Lung (tissue), 12 donors: ENCODE results near the gene GPHA2. TPM values are rescaled to one million over a fixed set of nuclear protein-coding genes. Genes with fewer than 3 reads are reported as not detected.

Experiments used
- ATAC-seq: fragments of 200-7000 bp; cut with Tn5 transposase; one replicate; pipeline ENCODE4 v1.9.1; 2020; ENCODE audit warnings: moderate number of reproducible peaks; ENCODE audit not compliant: insufficient read depth, low FRiP score
- DNase-seq, 3 donors: peaks; one replicate each; pipeline ENCODE4 v3.0.0-alpha.2; 2013 to 2017
- H3K27ac ChIP-seq, 2 donors: one replicate each; pipeline ENCODE4 v1.5.1; 2013; ENCODE audit warnings: mild to moderate bottlenecking in 2 of 2, moderate library complexity in 2 of 2, control low read depth in 1 of 2, inconsistent platforms in 1 of 2, low read depth in 1 of 2, low read length in 1 of 2
- H3K27me3 ChIP-seq, 3 donors: one replicate each; pipeline ENCODE4 v1.5.1; 2013; ENCODE audit warnings: low read length in 2 of 3; ENCODE audit not compliant: control insufficient read depth in 3 of 3, insufficient read depth in 3 of 3
- H3K36me3 ChIP-seq, 4 donors: one replicate each; pipeline ENCODE4 v1.5.1; 2013; ENCODE audit warnings: low read length in 4 of 4, mild to moderate bottlenecking in 1 of 4, moderate library complexity in 1 of 4; ENCODE audit not compliant: control insufficient read depth in 4 of 4, insufficient read depth in 4 of 4
- H3K4me1 ChIP-seq, 5 donors: one replicate each; pipeline ENCODE4 v1.5.1; 2013; ENCODE audit warnings: low read length in 5 of 5, mild to moderate bottlenecking in 2 of 5, moderate library complexity in 1 of 5; ENCODE audit not compliant: control insufficient read depth in 5 of 5, insufficient read depth in 5 of 5
- H3K4me3 ChIP-seq: one replicate; pipeline ENCODE4 v1.5.1; 2013; ENCODE audit warnings: mild to moderate bottlenecking, control low read depth, moderate library complexity
- H3K9ac ChIP-seq, 2 donors: one replicate each; pipeline ENCODE4 v1.5.1; 2013; ENCODE audit warnings: low read length in 2 of 2, control low read depth in 1 of 2; ENCODE audit not compliant: insufficient read depth in 1 of 2
- H3K9me3 ChIP-seq, 4 donors: one replicate each; pipeline ENCODE4 v1.5.1; 2013; ENCODE audit warnings: low read length in 3 of 4, mild to moderate bottlenecking in 1 of 4, moderate library complexity in 1 of 4; ENCODE audit not compliant: control insufficient read depth in 4 of 4, insufficient read depth in 3 of 4
- WGBS, 2 donors: extraction: QIAGEN DNeasy Blood & Tissue Kit; methylation state at CpG; one replicate each; pipeline ENCODE4 v1.1.7; 2013; 5-methylcytosine and 5-hydroxymethylcytosine counted together
- polyA plus RNA-seq, 2 donors: library from polyadenylated mRNA; stranded (reverse); fragments of 200-250 nt; gene quantifications; one replicate each; pipeline ENCODE4 v1.2.1, GENCODE V29; 2013
- total RNA-seq, 2 donors: library from RNA; depleted of rRNA in 1 of 2; stranded (reverse); fragments of >200 nt in 1 of 2; gene quantifications; one replicate each; pipeline ENCODE4 v1.2.1, GENCODE V29; 2014 to 2021
- TF ChIP-seq, protein P1 (sequence below): IDR thresholded peaks from 2 replicates; pipeline ENCODE4 v1.5.1; 2012; ENCODE audit warnings: mild to moderate bottlenecking; ENCODE audit errors: control extremely low read depth, extremely low read depth
- donor health status: control.
- donor health status: control.
- donor health status: Bipolar disorder and iron deficiency.
- donor health status: healthy.
- donor health status: DM: yes; HTN: yes; CAD: no.

The GPHA2 gene
- total and polyA plus RNA-seq, 4 donors: 0.19 TPM; not detected in 3

GRCh38 chr11:64914123-64914522, 21.6 kb downstream of the GPHA2 start:
- ATAC-seq (no peak), DNase-seq (no peak)
- Histone ChIP-seq H3K4me3 (no peak overlapping the region), H3K36me3 (peaks cover 0 to 50% (median 11%) of the 10 kb centered on the region in 4 donors), H3K9ac (no peak overlapping the region), H3K27me3 (no peaks in the 10 kb centered on the region), H3K9me3 (no peaks in the 10 kb centered on the region), H3K4me1 (peaks cover 3 to 29% (median 9%) of the 10 kb centered on the region in 5 donors), H3K27ac (no peak overlapping the region)
- WGBS, 2 donors: 96 to 97% methylated on average over 13 to 17 of the region's 17 CpGs
- TF ChIP-seq, protein P1, sequence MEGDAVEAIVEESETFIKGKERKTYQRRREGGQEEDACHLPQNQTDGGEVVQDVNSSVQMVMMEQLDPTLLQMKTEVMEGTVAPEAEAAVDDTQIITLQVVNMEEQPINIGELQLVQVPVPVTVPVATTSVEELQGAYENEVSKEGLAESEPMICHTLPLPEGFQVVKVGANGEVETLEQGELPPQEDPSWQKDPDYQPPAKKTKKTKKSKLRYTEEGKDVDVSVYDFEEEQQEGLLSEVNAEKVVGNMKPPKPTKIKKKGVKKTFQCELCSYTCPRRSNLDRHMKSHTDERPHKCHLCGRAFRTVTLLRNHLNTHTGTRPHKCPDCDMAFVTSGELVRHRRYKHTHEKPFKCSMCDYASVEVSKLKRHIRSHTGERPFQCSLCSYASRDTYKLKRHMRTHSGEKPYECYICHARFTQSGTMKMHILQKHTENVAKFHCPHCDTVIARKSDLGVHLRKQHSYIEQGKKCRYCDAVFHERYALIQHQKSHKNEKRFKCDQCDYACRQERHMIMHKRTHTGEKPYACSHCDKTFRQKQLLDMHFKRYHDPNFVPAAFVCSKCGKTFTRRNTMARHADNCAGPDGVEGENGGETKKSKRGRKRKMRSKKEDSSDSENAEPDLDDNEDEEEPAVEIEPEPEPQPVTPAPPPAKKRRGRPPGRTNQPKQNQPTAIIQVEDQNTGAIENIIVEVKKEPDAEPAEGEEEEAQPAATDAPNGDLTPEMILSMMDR: no peak

DNA sequence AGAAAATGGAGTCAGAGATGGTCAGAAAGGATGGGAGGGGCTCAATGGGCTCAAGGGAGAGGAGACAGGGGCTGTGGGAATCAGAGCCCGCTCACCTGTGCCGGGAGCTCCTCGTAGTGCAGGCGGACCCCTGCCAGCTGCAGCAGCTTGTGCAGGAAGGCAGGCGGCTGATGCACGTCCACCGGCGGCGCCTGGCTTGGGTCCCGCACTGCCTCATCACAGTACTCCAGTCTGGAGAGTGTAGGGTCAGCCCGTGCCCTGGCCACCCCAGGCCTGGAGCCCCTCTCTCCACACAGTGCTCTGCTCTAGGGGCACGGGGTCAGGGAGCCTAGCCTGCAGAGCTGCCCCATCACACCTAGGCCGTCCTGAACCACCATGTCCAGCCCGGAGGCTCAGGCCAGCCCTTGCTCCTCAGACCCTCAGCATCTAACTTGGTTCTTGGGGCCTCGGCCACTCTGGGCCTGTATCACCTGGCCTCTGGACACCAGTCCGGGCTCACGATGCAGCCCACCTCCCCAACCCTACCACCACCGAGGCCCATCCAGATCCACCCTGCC, 22.4 kb downstream of the GPHA2 start:
- no peak overlapping the region for H3K9ac ChIP-seq
- H3K4me3 ChIP-seq: no peak overlapping the region
- peaks cover 3 to 24% (median 7%) of the 10 kb centered on the region in 5 donors for H3K4me1 ChIP-seq
- TF ChIP-seq, protein P1: no peak
- ATAC-seq (no peak), DNase-seq (no peak)
- no peaks in the 10 kb centered on the region for H3K27me3 ChIP-seq
- WGBS, 2 donors: 91% methylated on average over 17 to 18 of the region's 18 CpGs
- peaks cover 0 to 57% (median 11%) of the 10 kb centered on the region in 4 donors for H3K36me3 ChIP-seq
- H3K27ac ChIP-seq: no peak overlapping the region
- H3K9me3 ChIP-seq: no peaks in the 10 kb centered on the region

DNA sequence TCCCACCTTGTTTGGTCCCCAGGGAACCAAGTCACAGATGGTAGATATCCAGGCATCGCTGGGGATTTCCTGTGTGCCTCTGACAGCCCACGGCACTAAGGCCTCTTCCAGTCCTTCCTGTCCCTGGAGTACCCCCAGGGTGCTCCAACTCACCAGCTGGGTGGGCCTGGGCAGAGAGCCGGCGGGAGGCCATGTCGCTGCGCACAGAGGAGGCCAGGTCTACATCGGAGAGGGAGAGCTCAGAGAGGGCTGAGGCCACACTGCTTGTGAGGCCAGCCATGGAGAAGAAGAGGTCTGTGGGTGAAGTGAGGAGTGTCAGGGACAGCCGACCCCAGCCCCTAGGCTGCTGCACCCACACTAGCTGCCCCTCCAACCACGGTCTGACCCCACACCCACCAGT, 24.0 kb downstream of the GPHA2 start:
- H3K4me1 ChIP-seq: peaks cover 3 to 17% (median 7%) of the 10 kb centered on the region in 5 donors
- no peak overlapping the region for H3K27ac ChIP-seq
- H3K9ac ChIP-seq: no peak overlapping the region
- no peaks in the 10 kb centered on the region for H3K27me3 ChIP-seq
- H3K4me3 ChIP-seq: no peak overlapping the region
- DNase-seq (no peak), ATAC-seq (no peak)
- TF ChIP-seq, protein P1: no peak
- WGBS, 2 donors: 94 to 95% methylated on average over 9 of the region's 9 CpGs
- peaks cover 0 to 70% (median 13%) of the 10 kb centered on the region in 4 donors for H3K36me3 ChIP-seq
- no peaks in the 10 kb centered on the region for H3K9me3 ChIP-seq

DNA sequence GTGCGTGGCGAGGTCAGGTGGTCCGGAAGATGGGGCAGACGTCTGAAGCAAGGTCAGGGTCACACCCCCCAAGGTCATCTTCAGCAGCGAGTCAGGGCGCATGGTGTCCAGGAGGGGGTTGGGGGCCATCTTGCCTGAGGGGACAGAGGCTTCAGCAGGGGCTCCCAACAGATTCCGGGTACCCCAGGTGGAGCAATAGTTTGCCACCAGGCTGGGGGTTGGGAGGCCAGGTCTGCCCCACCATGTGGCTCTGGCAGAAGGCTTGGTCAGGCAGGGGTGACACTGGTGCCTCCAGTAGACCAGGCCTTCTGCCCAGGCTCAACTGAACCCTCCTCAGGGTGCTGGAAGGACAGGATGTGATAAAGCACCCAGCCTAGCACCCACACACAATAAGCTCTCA, 24.6 kb downstream of the GPHA2 start:
- ATAC-seq: no peak

More for the DNA sequence above, 24.6 kb downstream of the GPHA2 start:
- Histone ChIP-seq H3K9me3 (no peaks in the 10 kb centered on the region), H3K36me3 (peaks cover 0 to 75% (median 13%) of the 10 kb centered on the region in 4 donors), H3K4me1 (peaks cover 3 to 11% (median 6%) of the 10 kb centered on the region in 5 donors), H3K4me3 (no peak overlapping the region), H3K27me3 (no peaks in the 10 kb centered on the region), H3K9ac (no peak overlapping the region), H3K27ac (no peak overlapping the region)
- no peak for DNase-seq
- WGBS, 2 donors: 91 to 93% methylated on average over 7 of the region's 7 CpGs
- TF ChIP-seq, protein P1: no peak
